Testis (tissue), 3 donors: ENCODE data around the gene MYH11. TPM values are rescaled to one million over a fixed set of nuclear protein-coding genes. Genes with fewer than 3 reads are reported as not detected.

ENCODE experiments used
- DNase-seq: peaks from one replicate; pipeline ENCODE4 v3.0.0-alpha.2; 2019
- H3K27ac ChIP-seq, 2 donors: fragments of 200-600 bp; sonication (generic); one replicate each; pipeline ENCODE4 v1.5.1; 2019
- H3K27me3 ChIP-seq: fragments of 200-600 bp; sonication (generic); one replicate; pipeline ENCODE4 v1.5.1; 2019
- H3K36me3 ChIP-seq: fragments of 200-600 bp; sonication (generic); one replicate; pipeline ENCODE4 v1.5.1; 2017; ENCODE audit warnings: low read depth; ENCODE audit errors: missing control alignments
- H3K4me1 ChIP-seq: fragments of 200-600 bp; sonication (generic); one replicate; pipeline ENCODE4 v1.5.1; 2019
- H3K4me3 ChIP-seq, 2 donors: fragments of 200-600 bp; sonication (generic); one replicate each; pipeline ENCODE4 v1.5.1; 2017 to 2019
- H3K9me3 ChIP-seq: fragments of 200-600 bp; sonication (generic); one replicate; pipeline ENCODE4 v1.5.1; 2017
- POLR2A ChIP-seq: fragments of 450-650 bp; IDR thresholded peaks from one replicate; pipeline ENCODE4 v1.6.1; 2017; ENCODE audit warnings: antibody characterized with exemption, mild to moderate bottlenecking, moderate library complexity
- WGBS, 2 donors: methylation state at CpG; one replicate each; pipeline ENCODE4 v1.1.5; 2018; 5-methylcytosine and 5-hydroxymethylcytosine counted together
- intact Hi-C: fragments of 100-400 bp; cut with DNase I; formaldehyde crosslinking; loops from one replicate; pipeline ENCODE4 v1.15.1; 2023; ENCODE audit warnings: low total_unique reads
- polyA plus RNA-seq: library from polyadenylated mRNA; stranded (reverse); fragments of 350-450 nt; fragmentation: Illumina TruSeq; extraction: RNeasy Lipid Tissue Mini Kit (QIAGEN cat#74804); gene quantifications from one replicate; pipeline ENCODE4 v1.2.3, GENCODE V29; 2014; ENCODE audit warnings: low read depth, low replicate concordance; ENCODE audit not compliant: insufficient read depth
- total RNA-seq, 2 donors: library from RNA; depleted of rRNA; stranded (reverse); fragments of >200 nt; gene quantifications; one replicate each; pipeline ENCODE4 v1.2.3, GENCODE V29; 2016
- TF ChIP-seq, protein P1 (sequence below), 3 experiments: fragments of 450-650 bp in 2 of 3; fragments of 200-600 bp in 1 of 3; sonication (generic) in 1 of 3; IDR thresholded peaks; one replicate each; pipeline ENCODE4 v1.5.1; 2016 to 2019; ENCODE audit warnings: antibody characterized with exemption in 3 of 3, mild to moderate bottlenecking in 2 of 3, moderate library complexity in 1 of 3

Gene MYH11
- total and polyA plus RNA-seq, 3 donors from 2014 or later: 263 to 276 (median 271) TPM

DNA sequence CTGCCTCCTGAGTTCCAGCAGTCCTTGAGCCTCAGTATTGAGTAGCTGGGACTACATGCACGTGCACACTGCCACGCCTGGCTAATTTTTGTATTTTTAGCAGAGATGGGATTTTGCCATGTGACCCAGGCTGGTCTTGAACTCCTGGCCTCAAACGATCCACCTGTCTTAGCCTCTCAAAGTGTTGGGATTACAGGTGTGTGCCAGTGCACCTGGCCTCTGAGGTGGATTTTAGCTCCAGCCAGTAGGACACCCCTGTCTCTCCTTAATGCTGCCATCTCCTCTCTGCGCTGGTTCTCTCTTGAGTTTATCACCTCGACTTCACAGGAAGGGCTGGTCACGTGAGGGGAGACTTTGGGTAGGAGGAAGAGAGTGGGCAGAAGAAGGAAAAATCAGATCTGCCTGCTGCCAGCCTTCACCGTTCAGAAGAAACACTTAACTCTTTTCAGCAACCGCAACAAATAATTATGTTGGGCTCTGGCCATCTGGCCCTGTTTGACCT, 151.7 kb downstream of the MYH11 start:
- TF ChIP-seq, protein P1, sequence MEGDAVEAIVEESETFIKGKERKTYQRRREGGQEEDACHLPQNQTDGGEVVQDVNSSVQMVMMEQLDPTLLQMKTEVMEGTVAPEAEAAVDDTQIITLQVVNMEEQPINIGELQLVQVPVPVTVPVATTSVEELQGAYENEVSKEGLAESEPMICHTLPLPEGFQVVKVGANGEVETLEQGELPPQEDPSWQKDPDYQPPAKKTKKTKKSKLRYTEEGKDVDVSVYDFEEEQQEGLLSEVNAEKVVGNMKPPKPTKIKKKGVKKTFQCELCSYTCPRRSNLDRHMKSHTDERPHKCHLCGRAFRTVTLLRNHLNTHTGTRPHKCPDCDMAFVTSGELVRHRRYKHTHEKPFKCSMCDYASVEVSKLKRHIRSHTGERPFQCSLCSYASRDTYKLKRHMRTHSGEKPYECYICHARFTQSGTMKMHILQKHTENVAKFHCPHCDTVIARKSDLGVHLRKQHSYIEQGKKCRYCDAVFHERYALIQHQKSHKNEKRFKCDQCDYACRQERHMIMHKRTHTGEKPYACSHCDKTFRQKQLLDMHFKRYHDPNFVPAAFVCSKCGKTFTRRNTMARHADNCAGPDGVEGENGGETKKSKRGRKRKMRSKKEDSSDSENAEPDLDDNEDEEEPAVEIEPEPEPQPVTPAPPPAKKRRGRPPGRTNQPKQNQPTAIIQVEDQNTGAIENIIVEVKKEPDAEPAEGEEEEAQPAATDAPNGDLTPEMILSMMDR (IDR thresholded peaks at IDR 0.05): no peak
- TF ChIP-seq POLR2A: no peak
- DNase-seq: no peak
- intact Hi-C loops: no loop called here
- H3K27me3 ChIP-seq: no peaks in the 10 kb centered on the region
- no peaks in the 10 kb centered on the region for H3K9me3 ChIP-seq
- no peak overlapping the region for H3K27ac ChIP-seq
- H3K4me1 ChIP-seq: peaks cover 3% of the 10 kb centered on the region
- H3K36me3 ChIP-seq: no peaks in the 10 kb centered on the region
- WGBS, 2 donors: 52% methylated on average over 8 of the region's 8 CpGs
- no peak overlapping the region for H3K4me3 ChIP-seq

DNA sequence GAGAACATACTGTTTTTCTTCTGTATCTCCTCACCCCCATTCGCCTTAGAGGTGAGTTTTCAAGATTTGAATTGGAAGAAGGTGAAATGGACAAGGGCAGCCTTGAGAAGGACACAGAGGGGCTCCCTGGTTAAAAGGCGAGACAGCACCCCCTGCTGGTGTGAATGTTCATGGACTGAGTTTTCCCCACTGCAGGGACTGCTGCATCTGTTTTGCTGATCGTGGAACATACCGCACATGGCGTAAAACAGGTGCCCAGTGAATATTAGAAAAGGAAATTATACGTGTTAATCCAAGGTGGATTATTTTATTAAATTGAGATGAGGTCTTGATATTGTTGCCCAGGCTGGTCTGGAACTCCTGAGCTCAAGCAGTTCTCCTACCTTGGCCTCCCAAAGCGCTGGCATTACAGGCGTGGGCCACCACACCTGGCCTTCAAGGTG, 152.3 kb downstream of the MYH11 start:
- no peak overlapping the region for H3K4me3 ChIP-seq
- WGBS, 2 donors: 59 to 65% methylated on average over 8 of the region's 8 CpGs
- no peak for TF ChIP-seq POLR2A
- TF ChIP-seq, protein P1 (IDR thresholded peaks at IDR 0.05): peak; percentile 67 to 83 (median 75)
- no peaks in the 10 kb centered on the region for H3K27me3 ChIP-seq
- peak; percentile 91 for DNase-seq
- H3K9me3 ChIP-seq: no peaks in the 10 kb centered on the region
- H3K36me3 ChIP-seq: no peaks in the 10 kb centered on the region
- intact Hi-C loops: no loop called here
- H3K4me1 ChIP-seq: peaks cover 3% of the 10 kb centered on the region
- no peak overlapping the region for H3K27ac ChIP-seq

DNA sequence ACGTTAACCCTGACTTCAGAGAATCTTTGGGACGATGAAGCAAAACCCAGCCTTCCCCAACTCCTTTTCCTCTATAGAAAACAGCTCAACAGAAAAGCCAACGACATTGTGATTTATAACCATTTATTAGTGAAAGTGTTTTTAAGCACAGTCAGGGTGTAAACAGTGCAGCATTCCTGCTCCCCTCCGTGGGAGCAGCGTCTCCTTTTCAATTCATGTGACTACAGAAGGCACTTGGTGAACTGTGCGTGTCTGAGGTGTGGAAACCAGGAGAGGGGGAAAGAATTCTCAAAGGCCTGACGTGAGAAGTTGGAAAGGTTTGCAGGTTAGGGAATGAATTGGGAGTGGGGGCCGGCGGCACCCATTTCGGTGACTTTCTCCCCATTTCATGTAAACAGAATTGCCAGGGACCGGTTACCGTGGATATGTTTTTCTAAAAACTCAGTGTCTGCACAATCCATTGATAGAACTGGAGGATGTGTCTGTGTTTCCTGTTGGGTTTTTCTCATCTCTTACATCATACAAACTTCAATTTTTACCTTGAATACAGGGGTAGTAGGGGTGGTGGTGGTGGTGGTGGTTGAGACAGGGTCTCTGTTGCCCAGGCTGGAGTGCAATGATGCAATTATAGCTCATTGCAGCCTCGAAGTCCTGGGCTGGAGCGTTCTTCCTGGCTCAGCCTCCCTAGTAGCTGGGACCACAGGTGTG, 153.6 kb downstream of the MYH11 start:
- 72 to 76% methylated on average over 14 of the region's 14 CpGs for WGBS, 2 donors
- Histone ChIP-seq H3K4me1 (peaks cover 3% of the 10 kb centered on the region), H3K27ac (no peak overlapping the region), H3K4me3 (no peak overlapping the region), H3K9me3 (no peaks in the 10 kb centered on the region), H3K27me3 (no peaks in the 10 kb centered on the region), H3K36me3 (no peaks in the 10 kb centered on the region)
- DNase-seq: no peak
- TF ChIP-seq, protein P1 (IDR thresholded peaks at IDR 0.05): no peak
- no peak for TF ChIP-seq POLR2A
- intact Hi-C loops: no loop called here

DNA sequence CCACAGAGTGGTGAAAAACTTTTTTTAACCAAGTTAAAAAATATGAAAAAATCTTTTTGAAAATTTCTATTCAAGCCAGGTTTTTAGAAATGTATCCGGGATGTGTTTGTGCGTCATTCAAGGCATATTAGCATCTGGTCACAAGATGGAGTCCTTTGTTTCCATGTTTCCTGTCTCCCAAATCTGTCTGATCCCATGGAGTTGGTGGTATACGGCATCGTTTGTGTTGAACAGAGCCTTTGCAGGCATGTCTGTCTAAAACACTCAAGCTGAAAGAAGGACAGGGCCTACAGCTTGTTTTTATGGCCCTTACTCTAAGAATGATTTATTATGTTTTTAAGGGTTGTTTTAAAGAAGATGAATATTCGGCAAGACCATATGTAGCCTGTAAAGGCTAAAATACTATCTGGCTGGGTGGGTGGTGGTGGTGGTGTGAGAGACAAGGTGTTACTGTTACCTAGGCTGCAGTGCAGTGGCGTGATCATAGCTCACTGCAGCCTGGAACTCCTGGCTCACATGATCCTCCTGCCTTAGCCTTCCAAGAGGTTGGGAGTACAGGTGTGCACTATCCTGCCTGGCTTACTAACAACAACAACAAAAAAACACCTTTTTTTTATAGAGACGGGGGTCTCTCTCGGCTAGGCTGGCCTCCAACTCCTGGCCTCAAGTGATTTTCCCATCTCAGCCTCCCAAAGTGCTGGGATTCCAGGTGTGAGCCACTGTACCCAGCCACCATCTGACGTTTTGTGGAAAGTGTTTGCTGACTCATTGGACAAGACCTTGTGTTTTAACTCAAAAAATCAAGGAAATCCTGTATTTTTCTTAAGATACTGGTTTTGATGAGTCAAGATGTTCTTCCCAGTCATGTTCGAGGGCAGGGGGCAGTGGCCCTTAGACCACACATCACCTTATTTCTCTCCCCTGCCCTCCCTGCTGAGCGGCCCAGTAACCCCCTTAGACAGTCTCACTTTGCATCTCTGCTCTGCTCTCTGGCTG, 154.6 kb downstream of the MYH11 start:
- DNase-seq: no peak
- Histone ChIP-seq H3K9me3 (no peaks in the 10 kb centered on the region), H3K27me3 (no peaks in the 10 kb centered on the region), H3K4me3 (no peak overlapping the region), H3K4me1 (peaks cover 3% of the 10 kb centered on the region), H3K27ac (no peak overlapping the region), H3K36me3 (no peaks in the 10 kb centered on the region)
- TF ChIP-seq, protein P1 (IDR thresholded peaks at IDR 0.05): no peak
- no peak for TF ChIP-seq POLR2A
- WGBS, 2 donors: 71 to 73% methylated on average over 11 of the region's 11 CpGs
- intact Hi-C loops: no loop called here
